Ureter (tissue), 1 donor: ENCODE measurements around the gene BTBD10. TPM values are rescaled to one million over a fixed set of nuclear protein-coding genes. Genes with fewer than 3 reads are reported as not detected.

Source experiments
- DNase-seq: peaks from one replicate; pipeline ENCODE4 v3.0.0-alpha.2; 2020; ENCODE audit warnings: low spot score
- total RNA-seq: library from RNA; stranded (reverse); gene quantifications from one replicate; pipeline ENCODE4 v1.2.4, GENCODE V29; 2023
- donor health status: DM: yes; HTN: yes; CAD: no.

The BTBD10 gene
- 42.3 TPM for total RNA-seq

DNA sequence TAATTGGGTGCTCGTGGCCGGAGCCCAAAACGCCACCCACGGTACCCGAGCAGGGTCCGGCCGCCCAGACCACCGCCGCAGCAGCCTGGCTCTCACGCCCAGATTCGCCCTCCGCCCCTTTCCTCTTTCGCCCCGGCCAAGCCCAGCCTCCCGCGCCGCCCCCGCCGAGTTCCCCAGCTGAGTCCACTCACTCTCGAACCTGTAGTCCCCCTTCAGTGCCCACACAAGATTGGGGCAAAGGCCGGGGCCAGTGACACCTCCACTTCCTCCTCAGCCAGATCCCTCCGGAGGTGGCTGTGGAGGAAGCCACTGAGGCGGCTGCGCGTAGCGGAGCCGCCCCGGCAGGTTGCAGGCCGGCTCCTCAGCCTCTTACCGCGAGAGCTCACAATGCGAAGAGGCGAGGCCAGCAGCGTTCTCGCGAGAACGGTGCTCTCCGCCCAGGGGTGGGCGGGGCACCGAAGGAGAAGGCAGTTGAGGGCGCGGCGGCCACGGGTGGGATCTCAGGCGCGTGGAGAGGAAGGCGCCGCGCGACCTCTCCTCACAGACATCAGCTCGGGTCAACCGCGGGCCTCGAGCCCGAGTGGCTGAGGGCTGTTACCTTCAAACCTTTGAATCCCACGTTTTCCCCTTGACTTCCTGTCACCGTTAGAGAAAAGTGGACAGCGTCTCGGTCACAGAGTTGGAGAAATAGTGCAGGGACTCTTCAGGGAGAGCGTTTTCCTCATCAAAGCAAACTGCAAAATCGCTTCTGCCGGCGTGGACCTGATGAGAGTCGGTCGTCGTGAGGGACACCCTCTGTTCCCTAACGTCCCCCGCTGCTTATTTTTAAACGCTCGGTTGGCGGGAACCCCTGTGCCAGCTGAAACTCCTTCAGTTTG lies at the start of gene BTBD10:
TSS of gene BTBD10 (minus strand) at position 322 of the 878 bp plus-strand sequence. CDS start 18,098 bp downstream, outside the sequence.
- DNase-seq, result peak; percentile 95

DNA sequence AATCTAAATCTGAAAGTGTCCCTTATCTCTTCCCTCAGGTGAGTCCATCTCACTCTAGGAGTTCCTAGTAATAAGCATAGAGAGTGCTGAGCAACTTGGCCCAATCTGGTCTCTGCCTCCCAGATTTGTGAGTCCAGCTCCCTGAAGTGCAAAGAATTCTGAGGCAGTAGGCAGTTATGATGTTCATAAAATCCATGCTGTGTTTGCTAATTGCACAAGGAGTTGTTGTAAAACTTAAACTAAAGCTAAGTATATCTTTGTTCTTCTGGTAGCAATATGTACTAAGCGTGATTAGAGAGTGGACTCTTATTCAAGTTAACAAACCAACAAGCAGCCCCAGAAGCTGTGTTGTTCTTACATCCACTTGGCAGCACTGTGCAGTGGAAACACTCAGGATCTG lies 40.4 kb upstream of the BTBD10 start:
- no peak for DNase-seq

DNA sequence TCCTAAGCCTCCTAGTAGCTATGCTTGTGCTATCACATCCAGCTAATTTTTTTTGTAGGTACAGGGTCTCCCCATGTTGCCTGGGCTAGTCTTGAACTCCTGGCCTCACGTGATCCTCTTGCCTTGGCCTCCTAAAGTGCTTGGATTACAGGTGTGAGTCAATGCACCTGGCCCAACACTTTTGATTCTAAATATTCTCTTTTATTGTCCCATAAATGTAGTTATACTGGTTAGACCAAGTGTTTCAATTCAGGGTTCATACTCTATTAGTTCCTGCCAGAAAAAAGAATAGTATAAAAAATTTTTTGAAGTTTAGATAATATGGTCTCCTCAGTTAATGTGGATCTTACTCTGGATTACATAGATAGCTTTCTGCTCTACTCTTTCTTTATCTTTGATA lies 39.5 kb upstream of the BTBD10 start:
- DNase-seq, result no peak

DNA sequence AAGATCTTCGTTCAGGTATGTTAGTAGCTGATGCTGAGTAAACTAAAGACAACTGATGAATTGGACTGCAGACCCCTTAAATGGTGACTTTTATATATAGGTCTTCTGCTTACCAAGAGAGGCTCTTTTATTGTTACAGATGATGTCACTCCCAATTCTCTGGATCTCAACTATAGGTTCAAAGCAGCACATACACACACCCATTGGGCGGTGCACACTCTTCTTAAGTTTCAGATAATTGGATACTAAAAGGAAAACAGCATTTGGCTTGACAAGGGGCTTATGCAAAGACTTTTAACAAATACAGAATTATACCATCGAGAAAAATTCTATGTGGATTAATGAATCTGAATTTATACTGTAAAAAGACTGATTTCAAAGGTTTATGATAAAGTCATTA lies 32.9 kb upstream of the BTBD10 start, which contains the start of gene PTH:
TSS of gene PTH (minus strand) at position 69 of the 400 bp plus-strand sequence. CDS start 3,142 bp downstream, outside the sequence.
- DNase-seq, result no peak

DNA sequence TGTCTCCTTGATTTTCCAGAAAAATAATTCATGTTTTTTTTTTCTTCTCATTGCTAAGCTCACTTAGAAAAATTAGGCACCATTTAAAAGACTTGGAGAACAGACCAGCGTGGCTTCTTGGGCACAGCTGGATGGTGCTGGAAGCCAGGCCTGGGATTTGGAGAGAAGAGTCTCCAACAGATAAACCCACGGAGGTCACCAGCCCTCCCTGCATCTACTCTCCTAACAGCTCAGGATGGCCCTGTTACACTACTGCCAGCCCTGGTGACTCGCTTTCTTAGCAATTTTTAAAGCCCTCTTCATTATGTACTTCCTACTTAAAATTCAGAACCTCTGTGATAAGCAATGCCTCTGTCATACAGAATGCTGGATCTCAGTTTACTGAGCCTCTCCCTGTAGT lies 31.0 kb upstream of the BTBD10 start:
- no peak for DNase-seq

DNA sequence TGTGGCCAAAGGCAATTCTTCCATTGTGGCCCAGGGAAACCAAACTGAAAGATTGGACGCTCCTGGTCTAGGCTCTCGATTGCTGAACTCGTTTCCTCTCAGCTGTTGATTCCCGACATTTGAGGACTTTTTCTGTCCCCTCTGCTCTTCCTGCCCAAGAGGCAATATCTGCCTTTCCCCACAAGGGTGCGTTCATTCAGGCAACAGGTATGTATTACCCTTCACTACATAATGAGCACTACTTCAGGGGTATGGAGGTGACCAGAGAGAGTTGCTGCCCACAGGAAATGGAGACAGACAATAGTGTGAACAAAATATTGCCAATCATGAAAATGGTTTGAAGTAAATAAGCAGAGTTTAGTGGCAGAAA lies 24.6 kb upstream of the BTBD10 start:
- DNase-seq, result no peak

DNA sequence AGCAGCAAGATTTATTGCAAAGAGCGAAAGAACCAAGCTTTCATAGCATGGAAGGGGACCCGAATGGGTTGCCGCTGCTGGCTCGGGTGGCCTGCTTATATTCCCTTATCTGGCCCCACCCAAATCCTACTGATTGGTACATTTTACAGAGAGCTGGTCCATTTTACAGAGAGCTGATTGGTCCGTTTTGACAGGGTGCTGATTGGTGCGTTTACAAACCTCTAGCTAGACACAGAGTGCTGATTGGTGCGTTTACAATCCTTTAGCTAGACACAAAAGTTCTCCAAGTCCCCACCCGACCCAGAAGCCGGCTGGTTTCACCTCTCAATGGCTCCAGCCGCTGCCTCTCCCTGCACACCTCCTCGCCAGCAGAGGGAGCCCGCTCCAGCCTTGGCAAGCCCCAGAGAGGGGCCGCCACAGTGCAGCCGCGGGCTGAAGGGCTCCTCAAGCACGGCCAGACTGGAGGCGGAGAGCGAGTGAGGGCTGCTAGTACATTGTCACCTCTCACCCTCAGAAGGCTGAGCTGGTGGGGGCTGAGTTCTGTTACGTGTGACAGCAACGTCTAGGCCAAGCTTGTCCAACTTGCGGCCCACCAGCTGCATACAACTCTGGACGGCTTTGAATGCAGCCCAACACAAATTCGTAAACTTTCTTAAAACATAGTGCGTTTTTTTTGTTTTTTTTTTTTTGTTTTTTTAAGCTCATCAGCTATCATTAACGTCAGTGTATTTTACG lies 24.1 kb upstream of the BTBD10 start:
- DNase-seq, result peak; percentile 68

DNA sequence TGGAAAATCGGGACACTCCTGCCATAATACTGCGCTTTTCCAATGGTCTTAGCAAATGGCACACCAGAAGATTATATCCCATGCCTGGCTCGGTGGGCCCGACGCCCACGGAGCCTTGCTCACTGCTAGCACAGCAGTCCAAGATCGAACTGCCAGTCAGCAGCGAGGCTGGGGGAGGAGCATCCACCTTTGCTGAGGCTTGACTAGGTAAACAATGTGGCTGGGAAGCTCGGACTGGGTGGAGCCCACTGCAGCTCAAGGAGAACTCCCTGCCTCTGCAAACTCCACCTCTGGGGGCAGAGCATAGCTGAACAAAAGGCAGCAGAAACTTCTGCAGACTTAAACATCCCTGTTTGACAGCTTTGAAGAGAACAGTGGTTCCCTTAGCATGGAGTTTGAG lies 17.2 kb upstream of the BTBD10 start:
- no peak for DNase-seq

DNA sequence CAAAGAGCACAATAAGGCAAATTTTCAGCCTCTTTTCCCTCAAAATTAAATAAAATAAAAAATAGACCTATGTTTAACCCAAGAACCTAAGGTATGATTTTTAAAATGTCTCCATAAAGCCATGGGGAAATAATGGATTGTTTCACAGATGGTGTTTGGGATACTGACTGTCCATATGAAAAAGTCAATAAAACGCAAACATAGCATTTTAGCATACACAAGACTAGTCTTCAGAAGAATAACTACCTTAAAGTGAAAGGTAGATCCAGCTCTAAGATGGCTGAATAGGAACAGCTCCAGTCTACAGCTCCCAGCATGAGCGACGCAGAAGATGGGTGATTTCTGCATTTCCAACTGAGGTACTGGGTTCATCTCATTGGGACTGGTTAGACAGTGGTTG lies 16.7 kb upstream of the BTBD10 start:
- DNase-seq, result no peak

DNA sequence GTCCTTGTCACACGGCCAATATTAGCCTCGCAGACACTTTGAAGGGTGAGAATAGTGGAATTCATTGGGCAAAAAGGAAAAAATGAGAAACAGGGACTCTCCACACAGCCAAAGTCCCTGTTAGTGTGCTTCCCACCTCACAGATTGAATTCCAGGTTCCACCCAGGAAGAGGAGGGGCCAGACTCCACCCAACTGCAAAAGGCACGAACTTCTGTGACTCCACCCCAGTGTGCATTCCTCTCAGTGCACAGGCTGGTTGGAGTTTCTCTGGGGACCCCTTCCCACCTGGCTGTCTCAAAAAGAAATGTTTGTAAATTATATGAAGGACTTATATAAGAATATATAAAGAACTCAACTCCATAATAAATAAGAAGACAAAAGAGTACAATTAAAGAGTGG lies 12.1 kb upstream of the BTBD10 start:
- DNase-seq, result no peak

DNA sequence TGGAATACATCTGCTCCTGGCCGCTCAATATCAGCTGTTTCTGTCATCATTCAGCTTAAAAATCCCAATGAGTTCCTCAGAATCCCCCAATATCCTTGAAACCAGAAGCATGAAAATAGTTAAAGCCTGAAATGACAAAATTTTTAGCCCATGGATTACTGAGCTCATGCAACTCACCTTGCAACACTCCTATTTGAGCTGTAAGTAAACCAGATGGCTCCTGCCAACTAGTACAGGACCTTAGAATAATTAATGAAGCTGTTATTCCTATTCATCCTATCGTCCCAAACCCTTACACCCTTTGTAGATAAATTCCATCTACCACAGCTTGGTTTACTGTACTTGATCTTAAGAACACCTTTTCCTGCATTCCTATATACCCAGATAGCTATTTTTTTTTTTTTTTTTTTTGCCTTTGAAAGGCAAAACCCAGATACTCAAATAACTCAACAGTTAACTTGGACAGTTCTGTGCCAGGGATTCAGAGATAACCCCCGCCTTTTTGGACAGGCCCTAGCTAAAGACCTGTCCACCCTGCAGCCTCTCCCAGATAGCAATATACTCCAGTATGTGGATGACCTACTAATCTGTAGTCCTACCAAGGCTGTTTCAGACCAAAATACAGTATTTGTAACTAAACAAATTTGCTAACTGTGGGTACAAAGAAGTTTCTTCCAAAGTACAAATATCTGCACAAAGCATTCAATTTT lies 10.1 kb upstream of the BTBD10 start:
- no peak for DNase-seq

DNA sequence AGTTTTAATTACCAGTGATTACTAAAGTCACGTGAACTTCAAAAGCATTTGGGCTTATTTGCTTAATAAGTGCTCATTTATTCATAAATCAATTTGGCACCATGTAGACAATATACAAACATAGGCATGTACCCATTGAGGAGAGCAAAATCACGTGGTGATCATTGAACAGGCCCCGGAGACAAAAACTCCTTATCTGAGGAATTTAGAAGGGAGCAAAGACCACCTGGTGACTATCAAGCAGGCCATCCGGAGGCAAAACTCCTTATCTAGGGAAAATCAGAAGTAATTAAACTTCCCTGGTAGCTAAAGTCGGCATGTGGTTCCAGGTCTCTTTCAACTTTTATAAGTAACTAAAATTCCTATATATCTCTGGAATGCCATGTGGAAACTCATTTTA lies 5.7 kb upstream of the BTBD10 start:
- no peak for DNase-seq

DNA sequence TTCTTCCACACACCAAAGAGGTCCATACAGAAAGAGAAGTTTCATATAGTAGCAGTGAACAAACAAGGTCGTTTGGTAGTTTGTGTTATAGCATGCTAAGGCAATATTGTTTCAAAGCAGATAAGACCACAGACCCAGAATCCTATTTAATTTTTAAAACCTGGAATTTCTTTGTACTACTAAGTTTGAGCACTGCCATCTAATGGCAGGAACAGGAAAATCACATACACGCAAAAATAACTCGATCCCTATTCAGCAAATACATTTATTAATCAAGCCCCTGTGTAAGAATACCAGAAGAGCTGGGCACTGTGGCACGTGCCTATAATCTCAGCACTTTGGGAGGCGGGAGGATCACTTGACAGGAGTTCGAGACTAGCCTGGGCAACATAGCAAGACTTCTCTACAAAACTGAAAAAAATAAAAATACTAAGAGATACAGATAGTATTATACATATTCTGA lies 2.9 kb upstream of the BTBD10 start:
- no peak for DNase-seq

DNA sequence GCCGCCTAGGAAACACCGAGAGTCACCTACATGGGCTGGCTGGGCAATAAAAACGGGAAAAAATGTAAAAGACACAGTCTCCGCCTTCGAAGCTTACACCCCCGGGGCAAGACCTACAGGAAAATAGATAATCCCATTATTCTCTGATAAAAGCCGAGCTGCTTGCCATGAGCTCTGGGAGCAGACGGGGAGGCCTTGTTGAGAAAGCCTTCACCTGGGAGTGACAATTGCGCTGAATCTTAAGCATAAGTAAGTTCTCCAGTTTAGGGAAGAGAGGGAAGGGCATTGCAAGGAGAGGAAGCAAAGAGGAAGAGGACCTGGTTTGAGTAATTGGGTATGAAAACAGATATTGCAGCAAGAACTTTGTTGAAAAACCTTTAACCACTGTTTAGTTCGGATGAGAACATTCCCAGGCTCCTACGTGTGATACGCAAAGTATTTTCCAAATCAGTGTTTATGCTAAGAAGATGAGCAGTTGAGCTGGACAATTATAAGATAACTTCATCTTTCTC lies 813 bp upstream of the BTBD10 start:
- DNase-seq, result no peak

DNA sequence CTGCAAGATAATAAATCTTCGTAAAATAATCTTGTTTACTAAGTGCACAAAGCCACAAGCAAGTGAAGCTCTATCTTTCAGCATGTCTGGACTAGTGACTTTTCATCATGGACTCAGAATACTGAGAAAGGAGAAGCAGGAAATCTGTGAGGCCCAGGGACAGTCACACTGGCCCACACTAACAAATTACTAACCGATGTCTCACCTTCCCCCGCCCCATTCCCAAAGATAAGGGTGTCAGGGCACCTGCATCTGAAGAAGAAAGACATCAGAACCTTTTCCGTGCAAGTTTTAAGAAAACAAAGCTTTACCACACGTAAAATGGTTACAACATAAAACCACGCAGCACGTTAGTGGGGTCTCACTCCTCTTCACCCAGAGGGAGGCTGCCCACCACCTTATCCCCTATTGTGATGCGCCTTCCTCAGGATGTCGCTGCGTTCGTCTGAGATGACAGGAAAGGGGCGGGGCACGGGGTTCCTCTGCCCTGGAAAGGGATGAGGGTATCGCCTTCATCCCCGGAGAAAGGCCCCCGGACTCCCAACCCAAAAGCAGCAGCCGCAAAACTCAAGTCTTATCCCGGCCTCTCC lies 616 bp downstream of the BTBD10 start:
- DNase-seq, result peak; percentile 63

DNA sequence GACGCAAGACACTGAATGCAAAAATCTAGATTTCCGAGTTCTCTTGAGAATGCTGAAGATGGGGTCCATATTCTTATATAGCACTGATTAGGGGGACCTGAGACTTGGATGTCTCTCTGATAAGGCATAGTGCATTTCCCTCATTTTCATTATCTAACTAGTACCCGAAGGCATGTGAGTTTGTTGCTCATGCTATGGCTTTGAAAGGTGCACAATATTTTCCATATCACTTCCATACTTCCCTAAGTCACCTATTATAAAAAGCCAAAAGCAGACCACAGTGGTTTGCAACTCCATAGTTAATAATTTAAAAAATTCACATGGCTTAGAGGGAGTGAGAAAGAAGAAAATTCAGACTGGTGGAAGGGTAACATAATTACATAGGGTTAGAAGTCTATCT lies 1.7 kb downstream of the BTBD10 start:
- DNase-seq, result no peak

DNA sequence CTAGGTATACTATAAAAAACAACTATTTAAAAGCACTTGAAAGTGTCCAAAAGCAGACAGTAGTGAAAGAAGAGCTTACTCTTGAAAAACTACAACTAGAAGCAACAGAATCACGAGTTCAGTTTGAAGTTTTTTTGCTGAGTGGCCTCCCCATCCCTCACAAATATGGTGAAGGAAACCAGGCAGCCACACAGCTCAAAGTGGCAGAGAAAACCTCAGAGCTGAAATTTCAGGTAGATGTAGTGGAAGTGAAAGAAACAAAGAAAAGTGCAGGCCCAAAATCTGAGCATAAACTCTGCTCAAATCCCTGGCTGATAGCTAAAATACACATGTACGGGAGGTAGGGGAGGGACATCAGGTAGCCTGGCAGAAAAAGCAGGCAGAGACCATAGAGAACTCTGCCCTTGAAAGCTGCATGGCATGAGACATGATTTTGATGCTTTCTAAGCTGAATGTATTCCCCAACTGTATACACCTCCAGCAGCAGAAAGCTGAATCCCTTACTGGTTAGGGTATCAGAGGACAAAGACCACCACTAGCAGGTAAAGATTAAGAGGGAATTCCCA lies 12.1 kb downstream of the BTBD10 start:
- no peak for DNase-seq

DNA sequence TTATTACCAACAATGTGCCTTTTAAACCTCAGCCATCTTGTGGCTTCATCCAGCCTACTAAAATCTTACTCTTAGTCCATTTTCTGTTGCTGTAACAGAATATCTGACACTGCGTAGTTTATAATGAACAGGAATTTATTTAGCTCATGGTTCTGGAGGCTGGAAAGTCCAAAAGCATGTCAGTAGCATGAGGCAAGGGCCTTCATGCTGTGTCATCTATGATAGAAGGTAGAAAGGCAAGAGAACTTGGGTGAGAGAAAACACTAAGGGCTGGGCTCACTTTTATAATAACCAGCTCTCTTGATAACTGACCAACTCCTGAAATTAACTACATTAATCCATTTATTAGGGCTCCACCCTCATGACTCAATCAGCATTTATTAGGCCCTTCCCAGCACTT lies 13.5 kb downstream of the BTBD10 start:
- DNase-seq, result no peak

DNA sequence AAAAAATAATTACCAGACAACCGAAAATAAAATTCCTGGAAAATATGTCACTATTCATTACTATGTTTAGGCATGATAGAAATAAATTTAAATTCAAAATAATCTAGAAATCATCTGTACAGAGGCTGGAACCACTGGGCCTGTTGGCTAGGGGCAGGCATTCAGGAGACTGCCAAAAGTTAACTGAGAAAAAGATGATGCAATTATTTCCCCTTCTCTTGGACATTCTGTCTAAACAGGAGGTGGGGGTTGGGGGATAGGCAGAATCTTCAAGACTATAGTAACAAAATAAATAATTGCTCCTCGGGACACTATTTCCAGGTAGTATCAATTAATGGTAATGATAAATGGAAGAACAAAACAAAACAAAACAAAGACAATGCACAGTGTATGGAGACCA lies 14.1 kb downstream of the BTBD10 start:
- no peak for DNase-seq

DNA sequence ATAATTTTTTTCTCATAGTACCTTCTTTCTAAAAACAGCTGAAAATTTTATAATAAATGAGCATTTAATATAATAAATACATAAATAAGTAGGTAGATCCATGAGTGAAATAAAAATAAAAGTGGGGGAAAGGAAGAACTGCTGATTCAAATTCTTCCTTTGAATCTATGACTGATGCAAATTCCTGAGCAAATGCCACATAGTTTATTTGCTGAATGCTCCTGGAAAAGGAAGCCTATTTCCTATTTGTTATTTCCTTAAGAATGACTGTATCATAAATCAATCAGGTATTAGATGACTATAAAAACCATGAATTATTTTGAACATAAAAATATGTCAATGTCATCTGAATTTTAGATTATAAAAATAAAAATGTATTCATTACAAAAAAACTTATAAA lies 16.6 kb downstream of the BTBD10 start:
- no peak for DNase-seq

DNA sequence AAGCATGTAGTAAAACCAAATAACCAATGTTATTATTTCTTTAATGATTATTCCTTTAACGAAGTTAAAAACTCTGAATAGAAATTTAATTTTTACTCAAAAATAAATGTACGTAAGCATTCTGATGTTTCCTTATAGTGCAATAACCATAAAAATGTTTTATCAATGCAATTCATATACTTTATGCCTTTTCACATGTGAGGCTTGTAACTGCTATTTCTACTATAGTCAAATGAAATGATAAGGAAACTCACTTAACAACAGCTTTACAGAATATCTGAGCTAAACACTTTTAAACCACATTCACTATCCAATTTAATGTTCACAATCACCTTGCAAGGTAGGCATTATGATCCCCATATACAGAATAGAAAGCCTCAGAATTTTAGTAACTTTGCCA lies 17.4 kb downstream of the BTBD10 start:
- no peak for DNase-seq
